Left cardiac atrium (tissue), 4 donors: ENCODE results near the gene PPDPF. TPM values are rescaled to one million over a fixed set of nuclear protein-coding genes. Genes with fewer than 3 reads are reported as not detected.

Experiments used
- ATAC-seq, 2 donors: fragments of 200-7000 bp; cut with Tn5 transposase; one replicate each; pipeline ENCODE4 v1.9.1; 2020; ENCODE audit warnings: mild to moderate bottlenecking in 2 of 2, moderate library complexity in 2 of 2
- DNase-seq: peaks from one replicate; pipeline ENCODE4 v3.0.0-alpha.2; 2020
- intact Hi-C, 2 donors: fragments of 100-400 bp; cut with DNase I; formaldehyde crosslinking; loops; one replicate each; pipeline versions ENCODE4 v1.14.1 to v1.15.1; 2022 to 2023
- total RNA-seq, 2 donors: library from RNA; stranded (reverse); fragmentation: NEBNext Ultra II Directional; extraction: Animal tissue kit (Norgen Biotek cat#: 25700); gene quantifications; one replicate each; pipeline ENCODE4 v1.2.1, GENCODE V29; 2021
- donor health status: DM: no; HTN: yes; CAD: no.
- donor health status: DM: no; HTN: yes; CAD: no; lungs with severe emphysema.
- donor health status: DM: yes; HTN: yes; CAD: no.
- donor health status: Dilated cardiomyopathy.

Gene PPDPF
- total RNA-seq, 2 donors from 2014 or later, result 215 to 241 TPM

- DNase-seq, result no peak
- intact Hi-C loops, result loop anchor here in 1 of 2 donors (5.0 kb wide), 1 partner anchor 43 kb away; no protein-coding TSS in a partner anchor
- peak; percentile 2 for ATAC-seq
Measured at GRCh38 chr20:63484651-63485403, 35.7 kb upstream of the PPDPF start.

GRCh38 chr20:63486300-63486855, 34.2 kb upstream of the PPDPF start:
- no peak for DNase-seq

GRCh38 chr20:63487116-63487764, 33.3 kb upstream of the PPDPF start:
- no peak for DNase-seq
- intact Hi-C loops, result no loop called here
- no peak for ATAC-seq

More at GRCh38 chr20:63486300-63486855, 34.2 kb upstream of the PPDPF start:
- intact Hi-C loops, result no loop called here
- no peak for ATAC-seq

- ATAC-seq, result no peak
- intact Hi-C loops, result no loop called here
- no peak for DNase-seq
Measured at GRCh38 chr20:63487781-63488241, 32.8 kb upstream of the PPDPF start.

- intact Hi-C loops, result no loop called here
- ATAC-seq, result no peak
- DNase-seq, result no peak
Measured at GRCh38 chr20:63488315-63489251, 32.0 kb upstream of the PPDPF start.

GRCh38 chr20:63490416-63490815, 30.1 kb upstream of the PPDPF start:
- ATAC-seq, result peak in 1 of 2 donors; percentile 11
- DNase-seq, result no peak
- intact Hi-C loops, result no loop called here

- intact Hi-C loops, result no loop called here
- DNase-seq (no peak), ATAC-seq (no peak)
Measured at GRCh38 chr20:63491078-63491477, 29.5 kb upstream of the PPDPF start.

GRCh38 chr20:63491635-63492230, 28.8 kb upstream of the PPDPF start:
- no peak for DNase-seq
- intact Hi-C loops, result no loop called here
- no peak for ATAC-seq

- ATAC-seq, result no peak
- intact Hi-C loops, result no loop called here
Measured at GRCh38 chr20:63492518-63492917, 28.0 kb upstream of the PPDPF start.

GRCh38 chr20:63492982-63493381, 27.6 kb upstream of the PPDPF start:
- intact Hi-C loops, result no loop called here
- no peak for ATAC-seq
- DNase-seq, result peak; percentile 13

More at GRCh38 chr20:63492518-63492917, 28.0 kb upstream of the PPDPF start:
- no peak for DNase-seq

- DNase-seq (peak; percentile 27), ATAC-seq (no peak)
- intact Hi-C loops, result no loop called here
Measured at GRCh38 chr20:63493563-63494020, 27.0 kb upstream of the PPDPF start.

- DNase-seq, result peak; percentile 15
- intact Hi-C loops, result no loop called here
Measured at GRCh38 chr20:63494084-63494419, 26.5 kb upstream of the PPDPF start.

GRCh38 chr20:63494420-63495166, 26.0 kb upstream of the PPDPF start:
- peak; percentile 18 for DNase-seq
- intact Hi-C loops, result no loop called here
- ATAC-seq, result no peak

More at GRCh38 chr20:63494084-63494419, 26.5 kb upstream of the PPDPF start:
- no peak for ATAC-seq

GRCh38 chr20:63495167-63495720, 25.3 kb upstream of the PPDPF start:
- ATAC-seq (no peak), DNase-seq (no peak)
- intact Hi-C loops, result no loop called here

GRCh38 chr20:63495741-63496595, 24.6 kb upstream of the PPDPF start:
- DNase-seq (peak; percentile 75), ATAC-seq (peak; percentile 30 to 47)
- intact Hi-C loops, result loop anchor here in 1 of 2 donors (1.0 kb wide), 1 partner anchor 24 kb away; the partner anchor contains the start of gene PPDPF

- no peak for DNase-seq
- ATAC-seq, result no peak
- intact Hi-C loops, result loop anchor here in 1 of 2 donors (1.0 kb wide), 1 partner anchor 24 kb away; the partner anchor contains the start of gene PPDPF
Measured at GRCh38 chr20:63496596-63497120, 23.9 kb upstream of the PPDPF start.
